AG09309 (cell line): Measurements from ENCODE around the gene KRT1.
A peak's percentile ranks its signal among the peaks of the same experiment; 100 is the strongest.

ENCODE experiments used
- DNase-seq: peaks from one replicate; pipeline ENCODE4 v3.0.0-alpha.2; 2010; ENCODE audit warnings: low read depth
- H3K4me3 ChIP-seq: 2 replicates; pipeline ENCODE4 v1.5.1; 2011; ENCODE audit warnings: mild to moderate bottlenecking, low read depth, low read length, moderate library complexity; ENCODE audit not compliant: control insufficient read depth
- TF ChIP-seq, protein P1 (sequence below): IDR thresholded peaks from 2 replicates; pipeline ENCODE4 v1.5.1; 2011; ENCODE audit warnings: mild to moderate bottlenecking, low read depth, low read length, inconsistent platforms; ENCODE audit not compliant: insufficient read depth, control insufficient read depth; ENCODE audit errors: missing control alignments

Gene KRT1

DNA sequence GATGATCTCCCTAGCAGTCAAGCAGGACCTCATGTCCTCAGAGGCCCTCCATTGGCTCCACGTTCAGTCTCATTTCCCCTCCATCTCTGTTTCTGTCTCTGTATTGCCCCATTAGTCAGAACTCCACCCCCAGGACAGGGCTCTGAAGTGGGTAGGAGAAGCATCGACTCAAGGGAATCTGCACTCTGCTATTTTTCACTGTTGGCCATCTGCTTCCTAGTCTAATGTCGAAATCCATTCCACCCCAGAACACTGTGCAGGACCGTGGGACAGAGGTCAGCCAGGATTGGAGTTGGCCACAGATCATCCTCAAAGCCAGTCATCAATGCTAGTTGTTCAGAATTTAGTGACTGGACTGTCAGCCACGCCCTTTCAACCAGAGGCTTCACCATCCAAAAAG is 13.1 kb upstream of the KRT1 start:
- TF ChIP-seq, protein P1, sequence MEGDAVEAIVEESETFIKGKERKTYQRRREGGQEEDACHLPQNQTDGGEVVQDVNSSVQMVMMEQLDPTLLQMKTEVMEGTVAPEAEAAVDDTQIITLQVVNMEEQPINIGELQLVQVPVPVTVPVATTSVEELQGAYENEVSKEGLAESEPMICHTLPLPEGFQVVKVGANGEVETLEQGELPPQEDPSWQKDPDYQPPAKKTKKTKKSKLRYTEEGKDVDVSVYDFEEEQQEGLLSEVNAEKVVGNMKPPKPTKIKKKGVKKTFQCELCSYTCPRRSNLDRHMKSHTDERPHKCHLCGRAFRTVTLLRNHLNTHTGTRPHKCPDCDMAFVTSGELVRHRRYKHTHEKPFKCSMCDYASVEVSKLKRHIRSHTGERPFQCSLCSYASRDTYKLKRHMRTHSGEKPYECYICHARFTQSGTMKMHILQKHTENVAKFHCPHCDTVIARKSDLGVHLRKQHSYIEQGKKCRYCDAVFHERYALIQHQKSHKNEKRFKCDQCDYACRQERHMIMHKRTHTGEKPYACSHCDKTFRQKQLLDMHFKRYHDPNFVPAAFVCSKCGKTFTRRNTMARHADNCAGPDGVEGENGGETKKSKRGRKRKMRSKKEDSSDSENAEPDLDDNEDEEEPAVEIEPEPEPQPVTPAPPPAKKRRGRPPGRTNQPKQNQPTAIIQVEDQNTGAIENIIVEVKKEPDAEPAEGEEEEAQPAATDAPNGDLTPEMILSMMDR = no peak
- H3K4me3 ChIP-seq = no peak overlapping the region
- no peak for DNase-seq

DNA sequence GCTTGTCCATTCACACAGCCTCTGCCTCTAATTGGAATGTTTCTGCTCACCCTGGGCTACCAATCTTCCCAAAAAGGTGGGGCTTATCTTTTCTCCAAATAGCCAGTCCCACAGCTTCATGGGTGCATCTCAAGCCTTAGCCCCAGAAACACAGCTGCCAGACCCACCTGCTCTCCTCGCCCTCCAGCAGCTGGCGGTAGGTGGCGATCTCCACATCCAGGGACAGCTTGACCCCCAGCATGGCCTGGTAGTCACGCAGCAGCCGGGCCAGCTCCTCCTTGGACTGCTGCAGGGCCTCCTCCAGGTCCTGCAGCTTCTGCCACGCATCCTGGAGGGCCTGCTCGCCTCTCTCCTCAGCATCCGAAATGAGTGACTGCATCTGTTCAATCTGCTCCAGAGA is 12.0 kb upstream of the KRT1 start:
- DNase-seq = no peak
- TF ChIP-seq, protein P1 = peak; percentile 8
- H3K4me3 ChIP-seq = no peak overlapping the region

DNA sequence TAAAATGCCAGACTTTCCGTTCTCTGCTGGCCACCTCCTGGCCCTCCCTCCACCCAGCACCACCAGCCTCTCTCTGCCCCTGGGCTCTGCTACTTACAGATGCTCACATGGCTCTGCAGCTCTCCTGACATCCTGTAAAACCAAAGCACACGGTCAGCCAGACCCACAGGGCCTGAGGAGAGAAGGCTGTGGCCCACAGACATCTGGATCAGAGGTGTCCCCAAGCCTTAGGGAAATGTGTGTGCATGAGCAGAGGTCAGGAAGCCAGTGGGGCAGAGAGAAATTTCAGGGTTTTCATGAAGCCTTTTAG is 11.6 kb upstream of the KRT1 start:
- no peak overlapping the region for H3K4me3 ChIP-seq

DNA sequence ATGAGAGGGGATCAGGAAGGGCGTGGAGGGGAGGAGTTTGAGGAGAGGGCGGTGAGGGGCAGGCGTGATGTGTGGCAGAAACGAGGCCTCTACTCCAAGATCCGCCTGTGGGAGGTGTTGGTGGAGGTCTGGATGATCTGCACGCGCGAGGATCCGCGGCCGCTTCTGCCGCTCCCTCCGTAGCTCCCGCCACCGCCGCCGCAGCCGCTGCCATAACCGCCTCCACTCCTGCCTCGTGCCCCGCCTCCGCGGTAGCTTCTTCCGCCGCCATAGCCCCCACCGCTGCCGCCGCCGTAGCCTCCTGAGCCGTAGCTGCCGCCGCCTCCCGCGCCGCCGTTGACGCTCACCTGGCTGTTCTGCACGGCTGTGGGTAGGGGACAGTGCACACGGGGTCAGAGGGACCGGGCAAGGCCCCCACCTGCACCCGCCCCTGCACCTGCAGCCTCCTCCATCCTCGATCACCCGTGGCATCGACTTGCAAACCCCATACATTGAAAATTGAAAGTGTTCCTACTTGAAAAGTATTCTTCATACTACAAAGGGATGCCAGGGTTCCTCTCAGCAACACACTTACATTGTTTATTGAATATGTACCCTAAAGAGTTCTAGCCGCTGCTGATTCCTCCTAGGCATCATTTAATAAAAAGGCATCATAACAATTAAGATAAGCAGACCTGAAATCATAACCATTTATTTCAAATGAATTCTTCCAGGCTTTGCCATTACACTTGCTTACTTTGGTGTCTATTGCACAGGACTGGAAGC is 11.1 kb upstream of the KRT1 start:
- TF ChIP-seq, protein P1 = no peak
- no peak overlapping the region for H3K4me3 ChIP-seq
- DNase-seq = no peak

More for the DNA sequence above, 11.6 kb upstream of the KRT1 start:
- DNase-seq = no peak
- TF ChIP-seq, protein P1 = no peak

DNA sequence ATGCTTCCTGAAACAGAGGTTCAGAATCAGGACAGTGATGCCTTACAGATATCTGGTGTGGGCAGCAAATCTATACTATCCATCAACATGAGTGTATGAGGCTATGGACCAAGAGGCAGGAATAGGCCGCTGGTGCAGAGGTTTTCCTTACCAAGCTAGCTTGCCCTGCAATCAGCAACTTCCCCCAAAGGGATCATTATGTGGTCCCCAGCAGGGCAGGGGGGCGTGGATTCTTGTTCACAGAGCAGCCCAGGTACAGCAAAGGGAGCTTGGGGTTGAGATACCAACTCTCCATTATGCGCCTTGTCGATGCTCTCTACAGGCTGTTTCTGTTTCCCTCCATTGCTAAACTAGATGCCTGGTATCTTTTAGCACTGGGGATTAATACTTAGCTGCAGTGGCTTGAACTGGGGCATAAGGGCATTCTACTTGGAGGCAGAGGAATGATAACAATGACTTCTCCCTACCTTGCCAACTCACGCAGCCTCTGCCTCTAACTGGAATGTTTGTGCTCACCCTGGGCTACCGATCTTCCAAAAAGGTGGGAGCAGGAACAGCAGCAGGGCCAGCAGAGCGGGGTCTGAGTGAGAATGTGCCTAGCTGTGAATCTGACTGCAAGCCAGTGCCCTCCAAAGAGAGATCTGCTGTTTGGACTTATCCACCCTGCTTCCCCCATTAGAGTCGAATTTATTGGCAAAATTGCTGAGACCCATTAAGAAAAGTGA is 10.3 kb upstream of the KRT1 start:
- TF ChIP-seq, protein P1 = no peak
- no peak overlapping the region for H3K4me3 ChIP-seq
- no peak for DNase-seq

DNA sequence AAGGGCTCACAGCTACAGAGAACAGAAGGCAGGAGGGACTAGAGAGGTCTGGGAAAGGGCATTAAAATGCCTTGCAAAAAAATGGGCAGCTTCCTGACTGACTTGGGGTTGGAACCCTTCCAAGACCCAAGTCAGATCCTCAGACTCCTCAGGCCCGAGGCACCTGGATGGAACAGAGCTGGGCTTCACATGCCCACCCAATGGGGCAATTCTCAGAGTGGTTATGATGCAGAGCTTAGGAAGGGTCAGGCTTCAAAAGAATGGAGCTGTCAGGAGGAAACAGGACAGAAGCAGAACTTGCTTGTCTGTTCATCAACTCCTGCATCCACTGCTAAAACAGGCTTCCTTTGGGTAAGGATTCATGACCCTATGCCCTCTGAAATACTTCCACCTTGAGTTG is 9.7 kb upstream of the KRT1 start:
- TF ChIP-seq, protein P1 = no peak
- H3K4me3 ChIP-seq = no peak overlapping the region
- no peak for DNase-seq
